GM13976 (cell line): ENCODE measurements around the gene MCTP1.
"Not testable (repeated sequence)": the region's sequence is repeated elsewhere in the genome, so short reads cannot be mapped to it uniquely, and the experiment has no call there.

Experiments used
- DNase-seq: peaks from one replicate; pipeline ENCODE4 v3.0.0; 2012; ENCODE audit warnings: low spot score
- in situ Hi-C: fragments of 300-500 bp; cut with MboI; formaldehyde crosslinking; loops from one replicate; pipeline ENCODE4 v1.12.0; 2022; ENCODE audit warnings: low sequenced_read_pairs, mixed read lengths, inconsistent platforms; ENCODE audit not compliant: unreplicated experiment
- TF ChIP-seq, protein P1 (sequence below): IDR thresholded peaks from 2 replicates; pipeline ENCODE4 v1.5.1; 2012; ENCODE audit warnings: borderline replicate concordance, mild to moderate bottlenecking; ENCODE audit not compliant: insufficient read depth; ENCODE audit errors: extremely low read depth, missing control alignments, control extremely low read depth

MCTP1 gene

DNA sequence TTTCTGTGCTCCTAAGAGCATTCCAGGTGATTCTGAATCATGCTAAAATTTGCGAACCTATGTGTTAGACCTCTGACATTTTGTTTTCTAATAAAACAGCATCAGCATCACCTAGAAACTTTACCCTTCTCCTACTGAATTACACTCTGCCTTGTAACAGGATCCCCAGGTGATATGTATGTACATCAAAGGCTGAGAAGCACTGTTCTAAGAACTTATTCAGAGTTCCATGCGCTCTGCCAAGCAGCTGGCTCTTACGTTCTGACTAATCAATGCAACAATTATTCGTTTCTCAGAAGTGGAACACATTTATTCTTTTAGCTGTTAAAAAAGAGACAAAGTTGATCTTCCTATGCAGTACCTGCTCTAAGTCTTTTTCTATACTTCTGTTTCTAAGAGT is 437.9 kb downstream of the MCTP1 start:
- TF ChIP-seq, protein P1, sequence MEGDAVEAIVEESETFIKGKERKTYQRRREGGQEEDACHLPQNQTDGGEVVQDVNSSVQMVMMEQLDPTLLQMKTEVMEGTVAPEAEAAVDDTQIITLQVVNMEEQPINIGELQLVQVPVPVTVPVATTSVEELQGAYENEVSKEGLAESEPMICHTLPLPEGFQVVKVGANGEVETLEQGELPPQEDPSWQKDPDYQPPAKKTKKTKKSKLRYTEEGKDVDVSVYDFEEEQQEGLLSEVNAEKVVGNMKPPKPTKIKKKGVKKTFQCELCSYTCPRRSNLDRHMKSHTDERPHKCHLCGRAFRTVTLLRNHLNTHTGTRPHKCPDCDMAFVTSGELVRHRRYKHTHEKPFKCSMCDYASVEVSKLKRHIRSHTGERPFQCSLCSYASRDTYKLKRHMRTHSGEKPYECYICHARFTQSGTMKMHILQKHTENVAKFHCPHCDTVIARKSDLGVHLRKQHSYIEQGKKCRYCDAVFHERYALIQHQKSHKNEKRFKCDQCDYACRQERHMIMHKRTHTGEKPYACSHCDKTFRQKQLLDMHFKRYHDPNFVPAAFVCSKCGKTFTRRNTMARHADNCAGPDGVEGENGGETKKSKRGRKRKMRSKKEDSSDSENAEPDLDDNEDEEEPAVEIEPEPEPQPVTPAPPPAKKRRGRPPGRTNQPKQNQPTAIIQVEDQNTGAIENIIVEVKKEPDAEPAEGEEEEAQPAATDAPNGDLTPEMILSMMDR: no peak
- DNase-seq: no peak
- in situ Hi-C loops: no loop called here

GRCh38 chr5:94845696-94846095 is 439.2 kb downstream of the MCTP1 start:
- DNase-seq, in situ Hi-C loops: not testable (repeated sequence)

DNA sequence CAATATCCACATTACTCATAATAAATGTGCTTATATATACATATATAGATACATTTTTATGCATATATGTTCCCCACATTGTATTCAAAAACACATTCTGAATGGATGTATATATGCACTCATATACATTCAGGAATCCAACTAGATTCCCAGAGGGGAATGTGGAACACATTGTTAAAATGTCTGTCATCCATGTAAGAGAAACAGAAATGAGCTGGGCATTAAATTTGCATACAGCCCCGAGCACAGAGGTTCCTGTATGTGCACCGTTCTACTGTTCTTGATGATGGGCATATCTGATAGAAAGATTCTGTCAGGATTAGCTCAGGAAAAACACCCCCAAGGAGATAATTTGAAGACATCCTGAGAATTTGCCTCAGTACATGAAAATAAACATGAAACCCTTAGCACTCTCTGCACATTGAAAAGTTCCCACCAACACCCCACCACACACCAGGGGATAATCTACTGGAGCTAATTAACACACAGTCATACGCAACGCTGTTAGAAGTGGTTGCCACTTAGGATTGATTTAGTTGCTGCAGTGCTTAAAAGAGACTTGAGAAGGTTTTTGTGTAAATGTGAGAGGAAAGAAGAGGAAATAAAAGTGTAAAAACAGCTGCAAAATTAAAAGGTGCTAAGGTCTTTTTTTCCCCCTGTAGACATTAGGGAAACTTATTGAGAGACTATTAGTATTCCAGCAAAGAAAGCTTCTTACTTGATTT is 443.1 kb downstream of the MCTP1 start:
- in situ Hi-C loops: no loop called here
- DNase-seq: no peak
- TF ChIP-seq, protein P1: no peak

DNA sequence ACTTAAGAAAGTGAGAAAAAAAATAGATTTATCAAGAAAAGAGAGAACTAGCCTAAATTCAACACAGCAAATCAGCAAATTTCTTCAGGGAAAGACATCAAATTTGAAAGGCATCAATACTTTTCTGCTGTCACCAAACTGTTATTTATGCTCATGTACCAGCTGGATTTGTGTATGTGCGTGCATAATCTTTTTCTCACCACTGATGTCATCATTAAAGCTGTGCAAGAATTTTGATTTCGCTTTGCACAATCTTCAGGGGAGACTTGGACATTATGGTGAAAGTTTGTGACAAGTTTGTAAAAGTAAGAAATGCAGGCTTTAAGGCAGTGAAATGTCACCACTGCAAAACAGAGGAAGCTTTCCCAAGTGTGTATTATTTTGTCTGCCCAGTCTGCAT is 451.0 kb downstream of the MCTP1 start:
- TF ChIP-seq, protein P1: no peak
- DNase-seq: no peak
- in situ Hi-C loops: no loop called here

GRCh38 chr5:94832685-94833084 is 452.2 kb downstream of the MCTP1 start:
- in situ Hi-C loops: no loop called here
- TF ChIP-seq, protein P1: no peak
- DNase-seq: no peak

GRCh38 chr5:94830520-94830919 is 454.4 kb downstream of the MCTP1 start:
- DNase-seq: no peak
- in situ Hi-C loops: no loop called here
- TF ChIP-seq, protein P1: no peak

GRCh38 chr5:94828222-94828621 is 456.7 kb downstream of the MCTP1 start:
- DNase-seq, in situ Hi-C loops: not testable (repeated sequence)

GRCh38 chr5:94820488-94820887 is 464.4 kb downstream of the MCTP1 start:
- DNase-seq: no peak
- in situ Hi-C loops: no loop called here
- TF ChIP-seq, protein P1: no peak
